HG03064 (cell line): Measurements from ENCODE around the gene MOCOS.

Experiments
- ATAC-seq: cut with Tn5 transposase; IDR thresholded peaks from one replicate; pipeline ENCODE4 v1.9.1; 2021; ENCODE audit warnings: low read depth; ENCODE audit not compliant: unreplicated experiment

MOCOS gene

GRCh38 chr18:36262971-36263370 is 75.7 kb downstream of the MOCOS start:
- ATAC-seq, result no peak

- no peak for ATAC-seq
These were observed 77.0 kb downstream of the MOCOS start for GRCh38 chr18:36264283-36264682.

GRCh38 chr18:36265015-36265414 is 77.7 kb downstream of the MOCOS start:
- ATAC-seq, result no peak

- ATAC-seq, result no peak
These were observed 81.9 kb downstream of the MOCOS start for GRCh38 chr18:36269157-36269556.

- ATAC-seq, result no peak
These were observed 83.9 kb downstream of the MOCOS start for GRCh38 chr18:36271153-36271552.

GRCh38 chr18:36273347-36273746 is 86.0 kb downstream of the MOCOS start:
- ATAC-seq, result no peak

GRCh38 chr18:36274083-36274715 is 86.9 kb downstream of the MOCOS start:
- no peak for ATAC-seq

- ATAC-seq, result no peak
These were observed 88.3 kb downstream of the MOCOS start for GRCh38 chr18:36275561-36275960.

- ATAC-seq, result no peak
These were observed 91.7 kb downstream of the MOCOS start for GRCh38 chr18:36279001-36279400.

GRCh38 chr18:36281936-36282335 is 94.6 kb downstream of the MOCOS start:
- no peak for ATAC-seq

- ATAC-seq, result no peak
These were observed 96.2 kb downstream of the MOCOS start for GRCh38 chr18:36283448-36283847.

- no peak for ATAC-seq
These were observed 97.0 kb downstream of the MOCOS start for GRCh38 chr18:36284268-36284667.

GRCh38 chr18:36284671-36285295 is 97.5 kb downstream of the MOCOS start:
- ATAC-seq, result no peak

- no peak for ATAC-seq
These were observed 100.4 kb downstream of the MOCOS start for GRCh38 chr18:36287653-36288052.

- ATAC-seq, result no peak
These were observed 101.4 kb downstream of the MOCOS start for GRCh38 chr18:36288689-36289088.

GRCh38 chr18:36294031-36294430 is 106.7 kb downstream of the MOCOS start:
- no peak for ATAC-seq

GRCh38 chr18:36295214-36295613 is 107.9 kb downstream of the MOCOS start:
- ATAC-seq, result no peak

- ATAC-seq, result no peak
These were observed 108.6 kb downstream of the MOCOS start for GRCh38 chr18:36295880-36296301.

GRCh38 chr18:36296650-36297416 is 109.5 kb downstream of the MOCOS start:
- no peak for ATAC-seq

- ATAC-seq, result no peak
These were observed 110.3 kb downstream of the MOCOS start, which contains the start of gene FHOD3 for GRCh38 chr18:36297417-36298125. Gene FHOD3, plus strand, starts transcription at chr18:36297713. Its CDS starts 123 bp downstream, at chr18:36297836.

GRCh38 chr18:36298126-36298741 is 110.9 kb downstream of the MOCOS start:
- no peak for ATAC-seq
